Suprapubic skin (tissue), 4 donors: ENCODE measurements around the gene PLA2G4E.

Experiments
- EP300 ChIP-seq: sonication (generic); formaldehyde crosslinking; IDR thresholded peaks from one replicate; pipeline ENCODE4 v1.6.1; 2017; ENCODE audit warnings: antibody characterized with exemption
- POLR2AphosphoS5 ChIP-seq, 3 donors: sonication (generic); formaldehyde crosslinking; IDR thresholded peaks; one replicate each; pipeline ENCODE4 v1.6.1; 2017; ENCODE audit warnings: antibody characterized with exemption in 3 of 3
- TF ChIP-seq, protein P1 (sequence below), 2 donors: fragments of 200-600 bp in 1 of 2; fragments of 450-650 bp in 1 of 2; sonication (generic) in 1 of 2; IDR thresholded peaks; one replicate each; pipeline ENCODE4 v1.5.1; 2016 to 2019; ENCODE audit warnings: antibody characterized with exemption in 2 of 2, mild to moderate bottlenecking in 1 of 2, moderate library complexity in 1 of 2

DNA sequence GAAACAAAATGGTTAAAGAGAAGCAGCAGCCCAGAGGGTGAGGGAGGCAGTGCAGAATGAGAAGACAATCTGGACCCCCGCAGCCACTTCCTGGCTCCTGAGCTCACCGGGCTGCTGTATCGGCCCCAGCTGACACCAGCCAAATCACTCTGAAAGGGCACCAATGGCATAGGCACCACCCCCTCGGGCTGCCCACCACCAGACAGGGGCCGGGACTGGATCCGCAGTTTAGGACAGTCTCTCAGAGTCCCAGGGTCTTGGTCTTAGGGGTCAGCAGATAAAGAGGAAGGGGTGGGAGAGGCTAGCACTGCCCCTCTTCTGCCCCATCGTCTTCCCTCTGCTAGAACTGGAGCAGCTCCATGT lies 30.6 kb downstream of the PLA2G4E start:
- TF ChIP-seq, protein P1, sequence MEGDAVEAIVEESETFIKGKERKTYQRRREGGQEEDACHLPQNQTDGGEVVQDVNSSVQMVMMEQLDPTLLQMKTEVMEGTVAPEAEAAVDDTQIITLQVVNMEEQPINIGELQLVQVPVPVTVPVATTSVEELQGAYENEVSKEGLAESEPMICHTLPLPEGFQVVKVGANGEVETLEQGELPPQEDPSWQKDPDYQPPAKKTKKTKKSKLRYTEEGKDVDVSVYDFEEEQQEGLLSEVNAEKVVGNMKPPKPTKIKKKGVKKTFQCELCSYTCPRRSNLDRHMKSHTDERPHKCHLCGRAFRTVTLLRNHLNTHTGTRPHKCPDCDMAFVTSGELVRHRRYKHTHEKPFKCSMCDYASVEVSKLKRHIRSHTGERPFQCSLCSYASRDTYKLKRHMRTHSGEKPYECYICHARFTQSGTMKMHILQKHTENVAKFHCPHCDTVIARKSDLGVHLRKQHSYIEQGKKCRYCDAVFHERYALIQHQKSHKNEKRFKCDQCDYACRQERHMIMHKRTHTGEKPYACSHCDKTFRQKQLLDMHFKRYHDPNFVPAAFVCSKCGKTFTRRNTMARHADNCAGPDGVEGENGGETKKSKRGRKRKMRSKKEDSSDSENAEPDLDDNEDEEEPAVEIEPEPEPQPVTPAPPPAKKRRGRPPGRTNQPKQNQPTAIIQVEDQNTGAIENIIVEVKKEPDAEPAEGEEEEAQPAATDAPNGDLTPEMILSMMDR (IDR thresholded peaks at IDR 0.05), result no peak
- TF ChIP-seq POLR2AphosphoS5 (IDR thresholded peaks at IDR 0.05), result no peak
- TF ChIP-seq EP300, result no peak
